Nephron (organoid): ENCODE results near the gene SCN3B.

Experiments used
- H3K27ac Mint-ChIP-seq, 3 experiments: 2 replicates each; pipeline ENCODE4 v1.8.0; 2020; ENCODE audit warnings: mixed read lengths in 3 of 3, mild to moderate bottlenecking in 2 of 3, moderate library complexity in 1 of 3
- H3K27me3 Mint-ChIP-seq: 2 replicates; pipeline ENCODE4 v1.8.0; 2021; ENCODE audit warnings: low read depth, mild to moderate bottlenecking, moderate library complexity, mixed read lengths
- H3K36me3 Mint-ChIP-seq: 2 replicates; pipeline ENCODE4 v1.8.0; 2020; ENCODE audit warnings: low read depth, mixed read lengths
- H3K4me1 Mint-ChIP-seq: 2 replicates; pipeline ENCODE4 v1.8.0; 2020; ENCODE audit warnings: mixed read lengths
- H3K4me3 Mint-ChIP-seq, 3 experiments: 2 replicates each; pipeline ENCODE4 v1.8.0; 2020; ENCODE audit warnings: mild to moderate bottlenecking in 3 of 3, mixed read lengths in 3 of 3, moderate library complexity in 2 of 3
- H3K9me3 Mint-ChIP-seq: 2 replicates; pipeline ENCODE4 v1.8.0; 2020; ENCODE audit warnings: mixed read lengths
- CTCF ChIP-seq, 3 experiments: fragments of 200-600 bp; sonication (generic); IDR thresholded peaks; one replicate each; pipeline ENCODE4 v1.5.0; 2021; ENCODE audit warnings: antibody characterized with exemption in 3 of 3; ENCODE audit not compliant: unreplicated experiment in 3 of 3

Gene SCN3B

GRCh38 chr11:123586568-123586967 lies 67.9 kb downstream of the SCN3B start:
- Mint-ChIP-seq H3K4me1 (peaks cover 41% of the 10 kb centered on the region), H3K27me3 (peaks cover 7% of the 10 kb centered on the region), H3K4me3 (no peak overlapping the region), H3K27ac (no peak overlapping the region), H3K9me3 (no peaks in the 10 kb centered on the region), H3K36me3 (peaks cover 3% of the 10 kb centered on the region)
- no peak for TF ChIP-seq CTCF (IDR thresholded peaks at IDR 0.05; ENCODE audit: unreplicated experiment in 3 of 3)

GRCh38 chr11:123585706-123586105 lies 68.7 kb downstream of the SCN3B start:
- H3K4me1 Mint-ChIP-seq = peaks cover 49% of the 10 kb centered on the region
- H3K9me3 Mint-ChIP-seq = no peaks in the 10 kb centered on the region
- peak overlapping the region in 2 of 3 experiments; percentile 0 to 5 for H3K27ac Mint-ChIP-seq
- TF ChIP-seq CTCF (IDR thresholded peaks at IDR 0.05; ENCODE audit: unreplicated experiment in 3 of 3) = no peak
- H3K4me3 Mint-ChIP-seq = no peak overlapping the region
- H3K36me3 Mint-ChIP-seq = no peaks in the 10 kb centered on the region
- peaks cover 12% of the 10 kb centered on the region for H3K27me3 Mint-ChIP-seq

- H3K9me3 Mint-ChIP-seq = no peaks in the 10 kb centered on the region
- no peak for TF ChIP-seq CTCF (IDR thresholded peaks at IDR 0.05; ENCODE audit: unreplicated experiment in 3 of 3)
- peaks cover 48% of the 10 kb centered on the region for H3K4me1 Mint-ChIP-seq
- H3K27me3 Mint-ChIP-seq = peaks cover 14% of the 10 kb centered on the region
- H3K36me3 Mint-ChIP-seq = no peaks in the 10 kb centered on the region
- H3K27ac Mint-ChIP-seq = no peak overlapping the region
- no peak overlapping the region for H3K4me3 Mint-ChIP-seq
Measured at GRCh38 chr11:123585206-123585605, 69.2 kb downstream of the SCN3B start.

- Mint-ChIP-seq H3K27me3 (peaks cover 14% of the 10 kb centered on the region), H3K4me3 (no peak overlapping the region), H3K27ac (no peak overlapping the region), H3K36me3 (no peaks in the 10 kb centered on the region), H3K4me1 (peaks cover 44% of the 10 kb centered on the region), H3K9me3 (no peaks in the 10 kb centered on the region)
- no peak for TF ChIP-seq CTCF (IDR thresholded peaks at IDR 0.05; ENCODE audit: unreplicated experiment in 3 of 3)
Measured at GRCh38 chr11:123584737-123585136, 69.7 kb downstream of the SCN3B start.

GRCh38 chr11:123584186-123584585 lies 70.2 kb downstream of the SCN3B start:
- TF ChIP-seq CTCF (IDR thresholded peaks at IDR 0.05; ENCODE audit: unreplicated experiment in 3 of 3) = no peak
- Mint-ChIP-seq H3K9me3 (no peaks in the 10 kb centered on the region), H3K27me3 (peaks cover 17% of the 10 kb centered on the region), H3K36me3 (no peaks in the 10 kb centered on the region), H3K4me3 (no peak overlapping the region), H3K4me1 (peaks cover 47% of the 10 kb centered on the region), H3K27ac (no peak overlapping the region)

GRCh38 chr11:123582992-123583504 lies 71.4 kb downstream of the SCN3B start:
- H3K4me3 Mint-ChIP-seq = no peak overlapping the region
- H3K9me3 Mint-ChIP-seq = no peaks in the 10 kb centered on the region
- H3K4me1 Mint-ChIP-seq = peaks cover 52% of the 10 kb centered on the region
- no peak for TF ChIP-seq CTCF (IDR thresholded peaks at IDR 0.05; ENCODE audit: unreplicated experiment in 3 of 3)
- no peak overlapping the region for H3K27ac Mint-ChIP-seq
- H3K36me3 Mint-ChIP-seq = no peaks in the 10 kb centered on the region
- H3K27me3 Mint-ChIP-seq = peaks cover 19% of the 10 kb centered on the region
